Adrenal gland (tissue), 12 donors: ENCODE data around the gene BLCAP. TPM values are rescaled to one million over a fixed set of nuclear protein-coding genes. Genes with fewer than 3 reads are reported as not detected.
"Not testable (repeated sequence)": the region's sequence is repeated elsewhere in the genome, so short reads cannot be mapped to it uniquely, and the experiment has no call there.

Experiments used
- DNase-seq, 7 donors: peaks; one replicate each; pipeline ENCODE4 v3.0.0-alpha.2; 2019 to 2020
- H3K27ac ChIP-seq, 5 donors: fragments of 200-600 bp; sonication (generic) in 4 of 5; 1 replicate in 3 of 5; 2 replicates in 2 of 5; pipeline versions ENCODE4 v1.5.1 to v1.8.0; 2016 to 2020; ENCODE audit warnings: mild to moderate bottlenecking in 1 of 5
- H3K27me3 ChIP-seq: fragments of 200-600 bp; 2 replicates; pipeline ENCODE4 v1.8.0; 2021
- H3K36me3 ChIP-seq, 2 donors: fragments of 200-600 bp; replicated peaks in 1 of 2; 1 replicate in 1 of 2; 2 replicates in 1 of 2; pipeline versions ENCODE4 v1.5.1 to v1.8.0; 2018 to 2022
- H3K4me1 ChIP-seq, 2 donors: fragments of 200-600 bp; replicated peaks in 1 of 2; 1 replicate in 1 of 2; 2 replicates in 1 of 2; pipeline versions ENCODE4 v1.5.1 to v1.8.0; 2018 to 2021
- H3K4me3 ChIP-seq, 4 donors: fragments of 200-600 bp; sonication (generic) in 3 of 4; one replicate each; pipeline ENCODE4 v1.5.1; 2016 to 2018
- H3K9me3 ChIP-seq, 3 donors: fragments of 200-600 bp; sonication (generic) in 1 of 3; replicated peaks in 1 of 3; 1 replicate in 2 of 3; 2 replicates in 1 of 3; pipeline versions ENCODE4 v1.5.1 to v1.8.0; 2016 to 2021
- CTCF ChIP-seq, 6 experiments: fragments of 450-650 bp in 4 of 6; fragments of 200-600 bp in 2 of 6; sonication (generic) in 1 of 6; IDR thresholded peaks; 1 replicate in 5 of 6; 2 replicates in 1 of 6; pipeline versions ENCODE4 v1.5.1 to v1.8.0; 2016 to 2021; ENCODE audit warnings: antibody characterized with exemption in 6 of 6, mild to moderate bottlenecking in 2 of 6, moderate library complexity in 1 of 6
- POLR2A ChIP-seq, 2 donors: fragments of 450-650 bp; IDR thresholded peaks; one replicate each; pipeline ENCODE4 v1.6.1; 2017; ENCODE audit warnings: antibody characterized with exemption in 2 of 2, mild to moderate bottlenecking in 2 of 2, moderate library complexity in 1 of 2
- WGBS, 4 donors: extraction: QIAGEN DNeasy Blood & Tissue Kit in 2 of 4; methylation state at CpG; one replicate each; pipeline versions ENCODE4 v1.1.5 to v1.1.7; 2013 to 2017; 5-methylcytosine and 5-hydroxymethylcytosine counted together
- intact Hi-C, 2 donors: fragments of 100-400 bp; cut with DNase I; formaldehyde crosslinking; loops; one replicate each; pipeline versions ENCODE4 v1.14.1 to v1.15.0; 2022 to 2023
- polyA plus RNA-seq, 3 donors: library from polyadenylated mRNA; stranded (reverse); fragments of 200-250 nt in 2 of 3; fragments of 350-450 nt in 1 of 3; fragmentation: Illumina TruSeq in 1 of 3; extraction: RNeasy Lipid Tissue Mini Kit (QIAGEN cat#74804) in 1 of 3; gene quantifications; one replicate each; pipeline ENCODE4 v1.2.3, GENCODE V29; 2013 to 2014
- total RNA-seq, 9 donors: library from RNA; depleted of rRNA in 4 of 9; stranded (reverse); fragments of >200 nt in 4 of 9; fragments of 120-200 nt in 1 of 9; fragmentation: NEBNext Ultra II Directional in 1 of 9; extraction: Animal tissue kit (Norgen Biotek cat#: 25700) in 1 of 9; gene quantifications; one replicate each; pipeline versions ENCODE4 v1.1.0 to v1.2.4, GENCODE V29; 2013 to 2023
- donor health status: healthy with polysubstance abuse.
- donor health status: Bipolar disorder and iron deficiency.
- donor health status: DM: yes; HTN: yes; CAD: no.
- donor health status: DM: no; HTN: no; CAD: no.
- donor health status: DM: no; HTN: no; CAD: no.
- donor health status: DM: yes; HTN: yes; CAD: no.

BLCAP gene
- total and polyA plus RNA-seq, 12 donors: 50.2 to 105 (median 68.4) TPM

DNA sequence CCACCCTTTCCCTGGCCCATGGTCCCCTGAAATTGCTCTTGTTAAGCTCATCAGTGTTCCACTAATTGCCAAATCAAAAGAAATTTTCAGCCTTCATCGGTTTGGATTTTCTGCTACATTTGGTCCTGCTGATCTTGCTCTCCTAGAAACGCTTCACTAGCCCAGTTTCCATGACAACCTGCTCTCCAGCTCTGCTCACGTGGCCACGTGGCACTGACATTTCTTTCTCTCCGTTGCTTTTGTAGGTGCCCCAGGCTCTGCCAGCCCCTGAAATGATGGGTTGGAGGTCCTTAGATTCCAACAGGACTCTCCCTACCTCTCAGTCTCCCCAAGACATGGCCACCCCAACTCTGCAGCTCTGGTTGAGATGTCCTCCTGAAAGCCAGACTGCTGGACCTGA, 52.4 kb downstream of the BLCAP start:
- TF ChIP-seq POLR2A (IDR thresholded peaks at IDR 0.05) (no peak), CTCF (IDR thresholded peaks at IDR 0.05) (no peak)
- 73 to 79% (median 76%) methylated on average over 5 of the region's 5 CpGs for WGBS, 4 donors
- H3K27me3 ChIP-seq: no peaks in the 10 kb centered on the region
- no peak overlapping the region for H3K27ac ChIP-seq
- intact Hi-C loops: no loop called here
- no peaks in the 10 kb centered on the region for H3K9me3 ChIP-seq
- no peak for DNase-seq
- H3K36me3 ChIP-seq: no peaks in the 10 kb centered on the region
- no peaks in the 10 kb centered on the region for H3K4me1 ChIP-seq
- no peak overlapping the region for H3K4me3 ChIP-seq

- Histone ChIP-seq H3K27me3 (no peaks in the 10 kb centered on the region), H3K27ac (no peak overlapping the region), H3K4me3 (no peak overlapping the region), H3K9me3 (no peaks in the 10 kb centered on the region), H3K36me3 (no peaks in the 10 kb centered on the region), H3K4me1 (no peaks in the 10 kb centered on the region)
- DNase-seq: no peak
- TF ChIP-seq POLR2A (IDR thresholded peaks at IDR 0.05) (no peak), CTCF (IDR thresholded peaks at IDR 0.05) (no peak)
- intact Hi-C loops: no loop called here
- WGBS, 4 donors: 74 to 80% (median 76%) methylated on average over 4 of the region's 4 CpGs
These were observed 53.3 kb downstream of the BLCAP start for GRCh38 chr20:37474386-37474785.

GRCh38 chr20:37473249-37474000, 54.3 kb downstream of the BLCAP start:
- Histone ChIP-seq H3K27me3 (no peaks in the 10 kb centered on the region), H3K9me3 (no peaks in the 10 kb centered on the region), H3K36me3 (no peaks in the 10 kb centered on the region), H3K4me1 (no peaks in the 10 kb centered on the region), H3K27ac (no peak overlapping the region), H3K4me3 (no peak overlapping the region)
- DNase-seq: no peak
- intact Hi-C loops: no loop called here
- 80 to 86% (median 85%) methylated on average over 11 of the region's 11 CpGs for WGBS, 4 donors
- TF ChIP-seq CTCF (IDR thresholded peaks at IDR 0.05) (no peak), POLR2A (IDR thresholded peaks at IDR 0.05) (no peak)

GRCh38 chr20:37472435-37472834, 55.2 kb downstream of the BLCAP start:
- H3K4me1 ChIP-seq: not testable (repeated sequence)
- WGBS, 4 donors: 84 to 92% (median 87%) methylated on average over 6 of the region's 6 CpGs

GRCh38 chr20:37471741-37472235, 55.9 kb downstream of the BLCAP start:
- no peaks in the 10 kb centered on the region for H3K4me1 ChIP-seq
- no peaks in the 10 kb centered on the region for H3K27me3 ChIP-seq
- DNase-seq: no peak
- no peak for TF ChIP-seq POLR2A (IDR thresholded peaks at IDR 0.05)
- no peak for TF ChIP-seq CTCF (IDR thresholded peaks at IDR 0.05)
- intact Hi-C loops: no loop called here
- WGBS, 4 donors: 82 to 90% (median 86%) methylated on average over 7 of the region's 7 CpGs
- H3K4me3 ChIP-seq: no peak overlapping the region
- H3K9me3 ChIP-seq: no peaks in the 10 kb centered on the region
- H3K36me3 ChIP-seq: no peaks in the 10 kb centered on the region
- H3K27ac ChIP-seq: no peak overlapping the region

More at GRCh38 chr20:37472435-37472834, 55.2 kb downstream of the BLCAP start:
- H3K9me3 ChIP-seq, H3K27ac ChIP-seq, H3K4me3 ChIP-seq, H3K36me3 ChIP-seq, DNase-seq, intact Hi-C loops, H3K27me3 ChIP-seq: not testable (repeated sequence)

- H3K36me3 ChIP-seq, H3K27me3 ChIP-seq, H3K4me3 ChIP-seq, H3K4me1 ChIP-seq, H3K9me3 ChIP-seq, DNase-seq, intact Hi-C loops, H3K27ac ChIP-seq: not testable (repeated sequence)
- 93 to 98% (median 96%) methylated on average over 6 to 8 of the region's 8 CpGs for WGBS, 4 donors
These were observed 57.5 kb downstream of the BLCAP start for GRCh38 chr20:37470190-37470589.
